Renal cortical epithelial cell (primary cell): ENCODE data around the gene IGSF11. TPM values are rescaled to one million over a fixed set of nuclear protein-coding genes. Genes with fewer than 3 reads are reported as not detected.
A peak's percentile ranks its signal among the peaks of the same experiment; 100 is the strongest.
"Not testable (repeated sequence)": the region's sequence is repeated elsewhere in the genome, so short reads cannot be mapped to it uniquely, and the experiment has no call there.

Experiments
- DNase-seq: peaks from one replicate; pipeline ENCODE4 v3.0.0-alpha.2; 2011; ENCODE audit warnings: low read depth
- total RNA-seq: library from RNA; depleted of rRNA; stranded (reverse); fragments of >200 nt; gene quantifications from 2 replicates; pipeline ENCODE4 v1.2.3, GENCODE V29; 2014

Gene IGSF11
- total RNA-seq, 1 donor from 2014 or later, result 0.05 TPM

DNA sequence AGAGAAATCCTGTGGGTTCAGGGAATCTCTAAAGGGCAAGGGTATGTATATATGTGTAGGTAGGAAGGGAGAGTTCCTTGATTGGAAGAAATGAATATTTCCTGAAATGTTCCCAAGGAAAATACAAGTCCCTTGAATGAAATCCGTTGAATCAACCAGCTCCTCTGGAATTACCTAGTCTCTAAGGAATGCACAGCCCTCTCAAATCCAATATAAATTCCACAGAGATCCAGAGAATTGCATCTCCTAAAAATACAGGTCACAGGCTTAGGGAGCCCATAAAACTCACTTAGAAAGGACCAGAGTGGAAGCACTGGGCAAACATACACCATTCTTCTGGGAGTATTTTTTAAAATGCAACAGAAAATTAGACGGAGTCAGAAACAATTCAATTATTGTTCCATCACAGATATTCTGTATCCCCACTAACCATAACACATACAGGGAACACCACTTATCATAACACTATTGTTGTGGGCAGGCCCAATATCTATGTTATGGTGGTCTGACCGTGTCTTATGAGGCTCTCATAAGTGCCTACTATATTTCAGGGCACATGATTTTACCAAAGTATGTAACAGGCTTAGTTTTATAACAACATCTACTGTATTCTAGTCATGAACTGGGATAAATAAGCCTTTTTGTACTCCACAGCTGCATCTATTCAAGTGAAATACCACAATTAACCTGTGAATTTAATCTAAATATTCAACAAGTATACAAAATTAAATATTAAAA is 43.7 kb downstream of the IGSF11 start:
- no peak for DNase-seq

DNA sequence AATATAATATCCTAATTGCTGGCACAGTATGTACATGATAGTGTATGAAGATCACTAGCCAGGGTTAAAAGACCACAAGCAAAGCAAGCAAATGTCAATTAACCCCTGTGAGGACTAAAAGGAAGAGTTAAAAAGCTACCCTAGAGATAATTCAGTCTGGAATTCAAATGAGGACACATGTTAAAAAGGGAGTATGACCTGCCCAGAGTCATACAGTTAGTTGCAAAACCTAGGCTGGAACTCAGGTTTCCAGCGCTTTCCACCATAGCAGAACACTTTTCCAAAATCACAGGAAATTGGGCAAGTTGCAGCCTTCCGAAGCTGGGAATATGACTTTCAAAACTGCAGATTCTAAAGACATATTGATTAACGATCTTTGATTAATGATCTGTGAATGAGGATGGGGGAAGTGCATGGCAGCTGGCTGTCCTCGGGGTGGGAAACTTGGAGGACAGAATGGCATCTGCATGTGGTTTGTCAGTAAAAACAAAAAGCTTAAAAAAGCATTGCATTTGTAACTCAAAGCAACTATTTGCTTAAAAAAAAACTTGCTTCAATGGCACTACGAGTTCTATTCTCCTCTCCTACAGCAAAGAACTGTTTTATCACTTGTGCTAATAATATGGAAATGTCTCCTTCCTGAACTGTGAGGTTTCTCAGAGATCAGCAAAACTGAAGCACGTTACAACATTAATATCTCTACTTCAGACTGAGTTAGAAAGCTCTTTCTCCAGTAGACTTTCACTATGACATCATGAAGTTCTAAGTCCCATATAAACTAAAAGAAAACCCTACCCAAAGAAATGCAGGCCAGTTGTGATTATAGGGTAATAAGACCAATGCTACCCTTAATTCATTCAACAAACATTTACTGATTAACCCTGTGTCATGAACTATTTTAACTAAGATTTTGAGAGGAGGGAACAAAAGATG is 46.2 kb downstream of the IGSF11 start:
- no peak for DNase-seq

DNA sequence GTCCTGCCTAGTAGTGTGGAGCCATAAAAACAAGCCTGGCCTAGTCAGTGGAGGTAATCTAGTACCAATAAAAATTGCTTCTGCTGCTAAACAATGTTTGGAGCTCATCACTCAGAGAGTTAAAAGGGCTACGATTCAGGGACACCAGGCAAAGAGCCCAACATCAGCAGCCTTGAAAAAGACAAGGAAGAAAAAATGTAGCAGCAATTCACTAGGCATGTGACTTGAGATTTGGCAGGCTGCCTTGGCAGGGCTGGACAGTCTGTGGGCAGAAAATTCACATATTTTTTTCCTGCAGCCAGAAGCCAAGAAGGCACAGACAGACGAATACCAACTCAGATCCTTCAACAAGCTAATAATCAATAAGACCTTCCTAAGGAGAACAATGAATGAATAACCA is 47.2 kb downstream of the IGSF11 start:
- DNase-seq, result peak; percentile 61

DNA sequence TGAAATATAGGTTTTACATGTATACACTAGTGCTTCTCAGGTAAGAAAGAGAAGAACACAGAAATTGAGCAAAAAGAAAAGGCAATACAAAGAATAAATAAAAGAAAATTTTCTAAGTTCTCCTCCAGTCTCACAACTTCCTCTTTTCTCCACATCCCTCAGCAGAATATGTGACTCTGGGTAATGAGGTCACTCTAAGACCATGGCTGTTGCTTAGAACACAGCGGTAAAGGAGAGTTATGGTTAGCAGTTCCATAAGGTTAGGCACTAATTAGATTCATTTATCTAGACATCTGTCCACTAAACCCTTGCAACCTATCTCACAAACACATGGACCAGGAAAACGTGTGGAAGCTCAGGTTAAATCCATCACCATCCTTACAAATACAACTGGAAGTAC is 47.9 kb downstream of the IGSF11 start:
- DNase-seq, result no peak

DNA sequence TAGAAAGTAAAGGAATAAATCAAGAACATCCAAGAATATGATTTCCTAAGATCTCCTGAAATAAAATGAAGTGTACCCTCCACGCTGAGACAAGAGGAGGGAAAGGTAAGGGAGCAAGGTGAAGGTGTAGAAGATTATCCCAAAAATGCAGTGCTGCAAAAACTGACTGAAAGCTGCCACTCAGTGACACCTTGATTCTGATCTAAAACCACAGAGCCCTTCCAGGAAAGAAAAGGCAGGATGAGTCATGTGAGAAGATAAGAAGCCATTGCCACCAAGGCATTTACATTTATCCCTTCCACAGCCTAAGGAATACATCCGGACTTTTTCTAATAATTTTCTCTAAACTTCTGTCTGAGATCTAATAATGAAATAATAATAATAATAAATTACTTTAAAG is 49.9 kb downstream of the IGSF11 start:
- DNase-seq, result no peak

DNA sequence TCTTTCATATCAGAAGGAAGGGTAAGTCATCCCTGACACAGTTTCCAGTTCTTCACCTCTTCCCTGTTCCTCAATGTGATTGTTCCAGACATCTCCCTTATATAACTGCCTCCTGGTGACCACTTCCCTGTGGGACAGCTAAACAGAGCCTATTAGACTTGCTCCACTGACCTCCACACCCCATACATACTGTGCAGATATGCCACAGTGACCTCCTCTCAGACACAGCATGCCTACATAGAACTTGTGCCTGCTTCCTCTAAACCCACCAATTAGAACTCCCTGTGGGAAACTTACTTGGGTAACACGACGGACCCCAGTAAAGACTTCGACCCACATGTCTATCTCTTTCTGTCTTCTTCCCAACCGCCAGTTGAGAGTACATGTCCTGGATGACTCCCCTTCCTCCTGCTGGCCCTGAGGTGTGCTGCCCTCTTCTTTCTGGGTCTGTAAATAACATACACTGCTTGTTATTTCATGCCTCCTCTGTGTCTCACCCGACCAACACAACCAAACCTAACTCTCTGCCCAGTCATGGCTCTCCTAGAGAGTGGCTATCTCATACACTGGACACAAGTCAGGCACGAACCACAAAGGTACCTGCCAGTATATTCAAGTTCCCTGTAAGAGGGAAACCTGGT is 53.0 kb downstream of the IGSF11 start:
- DNase-seq, result no peak

DNA sequence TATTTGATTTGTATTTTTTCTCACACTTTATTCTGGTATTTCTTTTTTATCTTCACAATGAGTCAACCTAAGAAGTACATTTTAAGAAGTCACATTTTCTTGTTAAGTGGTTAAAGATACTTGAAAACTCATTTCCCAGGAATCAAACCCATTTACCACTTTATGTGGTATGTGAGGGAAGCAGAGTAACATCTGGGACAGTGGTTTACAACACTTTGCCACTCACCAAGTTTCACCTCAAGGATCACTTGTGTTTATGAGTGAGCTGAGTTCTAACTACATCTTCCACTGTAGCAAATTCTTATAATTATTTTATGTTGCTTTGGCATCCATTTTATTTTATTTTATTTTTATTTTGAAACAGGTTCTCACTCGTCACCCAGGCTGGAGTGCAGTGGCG is 53.8 kb downstream of the IGSF11 start:
- DNase-seq, result no peak

DNA sequence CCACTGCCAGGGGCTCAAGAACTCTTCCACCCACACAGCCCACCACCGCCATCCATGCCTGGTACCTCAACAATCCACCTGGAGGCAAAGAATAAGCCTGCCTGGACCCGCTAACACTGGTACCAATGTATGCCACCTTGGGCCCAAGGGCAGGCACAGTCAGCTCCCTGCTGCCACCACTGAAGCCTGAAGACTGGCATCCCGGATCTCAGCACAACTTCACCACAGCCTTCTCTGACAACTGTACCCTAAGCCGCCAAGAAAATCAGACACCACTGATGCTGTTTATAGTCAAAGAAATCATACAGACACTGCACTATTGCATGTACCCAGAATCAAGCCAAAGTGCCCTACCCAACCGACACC is 56.3 kb downstream of the IGSF11 start:
- DNase-seq, result no peak

DNA sequence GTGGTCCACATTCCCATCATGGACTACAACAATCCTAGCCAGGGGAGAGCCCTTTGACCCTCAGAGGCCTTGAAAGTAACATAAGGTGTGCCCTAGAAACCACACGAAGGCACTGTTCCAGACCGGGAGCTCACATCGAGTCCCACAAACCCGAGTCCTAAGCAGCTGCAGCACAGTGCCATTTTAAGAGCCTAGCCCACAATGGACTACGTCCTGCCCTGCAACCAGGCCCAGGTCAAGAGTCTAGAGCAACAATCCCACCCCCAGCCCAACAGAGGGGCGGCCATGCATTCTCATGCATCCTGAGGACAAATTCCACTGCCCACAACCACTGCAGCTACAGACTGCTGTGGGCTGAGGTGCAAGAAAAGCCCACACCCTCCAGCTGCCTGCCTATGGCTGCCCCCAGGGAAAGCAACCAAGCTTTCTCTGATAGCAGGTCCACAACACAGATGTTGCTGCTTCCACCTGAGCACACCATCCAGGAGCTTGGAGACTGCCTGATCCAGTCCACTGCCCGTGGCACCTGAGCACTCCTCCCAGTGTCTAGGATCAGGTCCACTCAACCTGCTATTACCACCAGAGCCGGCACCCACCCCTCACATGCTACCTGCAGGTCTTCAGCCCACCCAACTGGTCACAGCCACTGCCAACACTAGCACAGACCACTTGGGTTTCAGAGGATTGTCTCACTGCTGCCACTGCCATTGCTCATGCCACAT is 56.8 kb downstream of the IGSF11 start:
- DNase-seq, result no peak

DNA sequence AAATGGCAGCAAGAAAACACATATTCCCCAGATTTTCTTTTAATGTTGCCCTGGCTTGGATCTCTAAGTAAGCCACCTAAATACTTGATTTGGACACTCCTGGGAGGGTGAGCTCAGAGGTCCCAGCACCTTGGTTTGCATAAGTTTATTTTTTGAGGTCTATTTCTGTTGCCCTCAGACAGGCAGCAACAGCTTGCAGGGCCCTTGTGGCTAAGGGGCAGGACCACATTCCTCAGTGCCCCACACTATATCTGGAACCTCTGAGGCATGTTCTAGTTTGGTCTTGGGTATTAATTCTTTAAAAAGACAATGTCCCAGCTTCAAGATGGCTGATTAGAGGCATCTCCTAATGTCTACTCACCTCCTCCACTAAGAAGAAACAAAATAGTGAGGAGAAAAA is 57.5 kb downstream of the IGSF11 start:
- DNase-seq, result no peak

DNA sequence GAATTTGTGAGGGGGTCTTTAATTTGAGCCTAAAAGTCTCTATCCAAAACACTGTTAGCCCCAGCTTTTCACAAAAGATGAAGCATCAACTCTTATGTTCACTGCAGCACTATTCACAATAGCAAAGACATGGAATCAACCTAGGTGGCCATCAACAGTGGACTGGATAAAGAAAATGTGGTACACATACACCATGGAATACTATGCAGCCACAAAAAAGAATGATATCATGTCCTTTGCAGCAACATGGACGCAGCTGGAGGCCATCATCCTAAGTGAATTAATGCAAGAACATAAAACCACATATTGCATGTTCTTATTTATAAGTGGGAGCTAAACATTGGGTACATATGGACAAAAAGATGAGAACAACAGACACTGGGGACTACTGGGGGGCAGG is 59.2 kb downstream of the IGSF11 start:
- not testable (repeated sequence) for DNase-seq

DNA sequence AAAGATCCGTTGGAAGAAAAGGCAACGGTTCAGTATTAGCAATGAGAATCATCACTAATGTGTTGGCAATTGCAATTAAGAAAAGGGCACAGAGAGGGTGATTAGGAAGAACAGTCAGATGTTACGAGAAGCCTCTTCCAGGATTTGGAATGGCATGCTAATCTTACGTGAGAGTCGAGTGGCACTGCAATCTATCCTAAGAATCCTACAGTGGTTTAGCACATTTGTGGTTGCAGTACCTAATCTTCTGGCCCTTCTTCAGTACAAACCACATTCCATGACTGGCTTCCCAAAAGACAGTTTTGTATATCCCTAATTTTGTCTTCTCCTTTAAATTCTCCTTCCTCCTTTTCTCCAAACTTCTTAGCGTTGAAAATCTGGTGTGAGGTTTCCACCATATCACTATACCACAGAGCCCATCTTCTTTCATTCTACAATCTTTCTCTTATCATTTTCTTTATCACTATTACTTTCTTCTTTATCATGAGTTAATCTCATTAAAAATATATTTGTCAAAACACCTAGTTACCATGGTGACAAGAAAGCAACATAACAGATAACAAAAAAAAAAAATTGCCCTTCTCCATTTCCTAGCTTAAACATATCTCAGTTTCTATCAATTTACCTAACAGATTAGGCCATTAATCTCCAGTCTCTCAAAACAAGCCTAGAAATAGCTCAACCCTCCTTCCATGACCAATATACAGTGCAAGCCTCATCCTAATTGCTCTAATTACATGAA is 60.1 kb downstream of the IGSF11 start:
- no peak for DNase-seq

DNA sequence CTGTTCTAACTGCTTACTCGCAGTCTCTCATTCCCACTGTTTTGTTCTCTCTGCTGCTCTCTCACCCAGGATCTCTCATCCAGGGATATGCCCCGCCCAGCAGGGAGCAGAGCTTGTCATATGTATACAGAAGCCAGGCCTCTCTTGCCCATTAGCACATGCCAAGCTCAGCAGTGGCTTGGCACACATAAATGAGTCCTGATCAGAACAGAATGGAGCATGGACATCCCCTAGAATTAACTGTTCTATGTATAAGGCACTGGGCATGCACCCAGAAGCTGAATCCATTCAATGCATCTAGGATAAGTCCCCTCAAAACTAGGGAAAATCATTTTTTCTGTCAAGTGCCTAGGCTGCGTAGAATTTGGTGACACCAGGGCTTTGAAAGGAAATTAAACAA is 61.6 kb downstream of the IGSF11 start:
- DNase-seq, result no peak

DNA sequence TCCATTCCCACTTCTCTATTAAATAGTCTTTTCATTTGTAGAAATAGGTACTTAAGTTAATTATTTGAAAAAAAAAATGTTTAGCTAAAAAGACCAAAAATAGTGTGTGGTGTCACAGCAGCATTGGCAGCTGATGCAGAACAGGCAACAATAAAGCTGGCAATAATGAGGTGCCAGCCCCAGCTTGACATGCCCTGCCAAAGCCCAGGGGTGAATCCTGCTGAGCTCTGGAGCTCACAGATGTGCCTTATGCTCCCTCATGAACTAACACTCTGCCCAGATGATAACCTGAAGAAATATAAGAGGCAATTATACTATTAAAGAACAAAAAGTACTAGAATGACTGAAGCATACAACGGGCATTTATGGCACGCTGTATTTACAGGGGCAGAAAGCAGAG is 63.8 kb downstream of the IGSF11 start:
- DNase-seq, result no peak

DNA sequence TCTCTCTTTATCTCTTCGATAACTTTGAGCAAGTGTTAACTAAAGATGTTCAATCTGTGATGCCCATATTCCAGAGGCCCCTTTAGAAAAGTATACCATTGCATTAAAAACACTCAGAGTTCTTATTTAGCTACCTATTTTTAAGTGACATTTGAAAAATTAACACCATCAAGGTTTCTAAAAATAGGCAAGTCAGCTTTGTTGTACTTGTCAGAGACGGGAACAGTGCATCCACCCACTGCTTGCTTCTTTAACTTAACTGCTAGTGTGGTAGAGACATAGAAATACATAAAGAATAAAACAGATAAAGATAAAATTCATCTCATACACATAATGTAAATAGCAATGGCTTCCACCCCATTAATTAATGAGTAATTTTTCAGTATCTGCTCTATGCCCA is 66.0 kb downstream of the IGSF11 start:
- no peak for DNase-seq

DNA sequence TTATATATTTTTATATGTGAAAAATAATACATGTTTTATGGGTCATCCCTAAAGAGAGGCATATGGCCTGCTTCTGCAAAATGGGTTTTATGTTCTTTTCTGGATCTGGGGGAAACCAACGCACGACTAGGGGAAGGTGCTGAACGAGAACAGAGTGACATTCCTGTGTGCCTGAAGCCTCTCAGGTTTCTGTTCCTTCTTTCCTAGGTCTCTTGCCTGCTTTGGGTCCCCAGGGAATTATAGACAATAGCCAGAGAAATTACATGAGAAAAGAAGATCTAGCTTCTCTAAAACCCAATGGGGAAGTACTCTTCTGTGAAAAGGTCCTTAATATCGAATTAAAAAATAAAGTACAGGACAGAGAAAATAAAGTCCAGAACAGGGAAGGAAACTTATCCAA is 66.5 kb downstream of the IGSF11 start:
- no peak for DNase-seq

DNA sequence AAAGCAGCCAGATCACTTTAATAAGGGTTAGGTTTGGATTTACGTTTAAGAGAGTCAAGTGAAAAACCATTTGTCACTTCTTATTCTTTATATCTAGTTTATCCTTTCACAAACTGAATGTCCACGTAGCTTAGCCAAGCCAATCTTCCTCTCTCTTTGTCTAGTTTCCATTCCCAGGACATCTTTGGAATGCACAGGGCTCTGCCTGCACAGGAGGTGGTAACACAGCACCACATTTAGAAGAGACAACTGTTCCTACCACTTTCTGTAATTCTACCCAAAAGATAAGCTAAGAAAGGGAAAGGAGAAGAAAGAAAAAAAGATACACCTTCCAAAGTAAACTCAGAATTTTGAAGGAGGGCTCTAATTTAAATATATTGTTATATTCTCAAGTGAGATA is 67.9 kb downstream of the IGSF11 start:
- no peak for DNase-seq

DNA sequence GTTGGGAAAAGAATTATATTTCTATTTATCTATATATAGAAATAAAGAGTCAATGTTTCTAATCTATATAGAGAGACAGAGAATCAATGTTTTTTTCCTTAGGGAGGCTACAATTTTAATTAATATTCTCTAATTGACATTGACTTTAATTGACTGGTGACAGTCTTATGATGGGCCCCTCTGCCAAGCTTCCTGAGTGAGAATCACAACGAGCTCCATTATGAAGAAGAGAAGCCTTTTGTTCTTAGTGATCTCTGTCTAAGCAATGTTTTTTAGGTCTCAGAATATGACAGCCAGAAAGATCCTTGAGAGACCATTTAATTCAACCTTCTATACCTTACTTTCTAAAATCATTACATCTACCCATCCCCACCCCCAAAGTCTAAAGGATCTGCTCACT is 70.9 kb downstream of the IGSF11 start:
- DNase-seq, result no peak

DNA sequence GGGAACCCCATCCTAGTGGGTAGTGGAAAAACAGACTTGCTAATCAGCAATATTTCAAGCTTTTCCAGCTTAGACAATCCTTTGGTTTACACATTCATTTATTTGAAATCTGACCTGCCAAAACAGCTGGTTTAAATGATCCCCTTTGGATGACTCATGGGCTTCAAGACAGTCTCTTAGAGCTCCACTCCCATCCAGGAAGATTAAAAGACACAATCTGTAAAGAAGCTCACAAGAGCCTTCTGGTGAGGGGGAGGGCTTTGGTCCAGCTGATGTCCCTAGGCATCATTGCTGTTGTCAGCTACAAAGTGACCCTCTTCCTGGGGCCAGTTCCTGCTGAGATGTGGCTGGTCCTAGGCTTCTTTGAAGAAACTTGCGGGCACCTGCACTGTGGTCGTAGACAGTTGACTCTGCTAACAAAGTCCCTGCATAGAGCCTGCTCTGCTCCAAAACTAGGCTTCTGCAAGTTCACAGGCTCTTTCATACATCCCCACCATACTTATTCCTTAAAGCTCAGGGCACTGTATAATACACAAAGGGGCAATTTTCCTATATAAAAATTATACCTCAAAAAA is 73.7 kb downstream of the IGSF11 start:
- no peak for DNase-seq

DNA sequence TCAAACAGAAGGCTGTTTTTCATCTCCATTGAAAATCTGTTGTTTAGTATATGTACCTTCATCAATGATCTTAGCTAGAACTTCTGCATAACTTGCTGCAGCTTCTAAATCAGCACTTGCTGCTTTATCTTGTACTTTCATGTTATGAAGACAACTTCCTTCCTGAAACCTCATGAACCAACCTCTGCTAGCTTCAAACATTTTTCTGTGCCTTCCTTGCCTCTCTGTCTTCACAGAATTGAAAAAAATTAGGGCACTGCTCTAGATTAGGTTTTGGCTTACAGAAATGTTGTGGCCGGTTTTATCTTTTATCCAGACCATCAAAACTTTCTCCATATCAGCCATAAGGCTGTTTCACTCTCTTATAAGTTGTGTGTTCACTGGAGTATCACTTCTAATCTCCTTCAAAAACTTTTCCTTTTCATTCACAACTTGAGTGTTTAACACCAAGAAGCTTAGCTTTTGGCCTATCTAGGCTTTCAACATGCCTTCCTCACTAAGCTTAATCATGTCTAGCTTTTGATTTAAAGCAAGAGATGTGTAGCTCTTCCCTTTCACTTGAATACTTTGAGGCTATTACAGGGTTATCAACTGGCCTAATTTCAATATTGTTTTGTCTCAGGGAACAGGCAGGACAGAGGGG is 78.6 kb downstream of the IGSF11 start:
- DNase-seq, result no peak

DNA sequence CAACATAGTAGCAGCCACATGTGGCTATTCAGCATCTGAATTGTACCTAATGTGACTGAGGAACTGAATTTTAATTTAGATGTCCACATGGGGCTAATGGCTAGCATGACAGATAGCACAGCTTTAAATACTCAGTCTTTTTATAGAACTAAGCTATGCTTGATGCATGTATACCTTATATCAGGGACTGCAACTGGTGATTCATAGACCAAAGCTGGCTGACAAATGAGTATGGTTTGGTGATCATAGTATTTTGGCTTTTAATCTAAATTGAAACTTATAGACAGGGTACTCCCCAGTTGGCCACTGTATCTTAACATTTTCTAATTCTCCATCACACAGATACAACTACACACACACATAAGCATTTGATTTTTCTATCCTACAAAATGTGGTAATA is 83.6 kb downstream of the IGSF11 start:
- DNase-seq, result no peak
